Lower lobe of right lung (tissue), 2 donors: ENCODE measurements around the gene ABCA1. TPM values are rescaled to one million over a fixed set of nuclear protein-coding genes. Genes with fewer than 3 reads are reported as not detected.

Experiments used
- ATAC-seq, 2 donors: fragments of 200-7000 bp; cut with Tn5 transposase; one replicate each; pipeline ENCODE4 v1.9.1; 2020 to 2022; ENCODE audit warnings: mild to moderate bottlenecking in 2 of 2, moderate library complexity in 2 of 2
- DNase-seq: peaks from one replicate; pipeline ENCODE4 v3.0.0-alpha.2; 2020
- H3K27ac ChIP-seq: fragments of 200-600 bp; one replicate; pipeline ENCODE4 v1.8.0; 2022
- H3K27me3 ChIP-seq: fragments of 200-600 bp; one replicate; pipeline ENCODE4 v1.8.0; 2022; ENCODE audit warnings: low read depth
- H3K36me3 ChIP-seq: fragments of 200-600 bp; one replicate; pipeline ENCODE4 v1.8.0; 2022; ENCODE audit warnings: mild to moderate bottlenecking
- H3K4me1 ChIP-seq: fragments of 200-600 bp; one replicate; pipeline ENCODE4 v1.8.0; 2022
- H3K4me3 ChIP-seq: fragments of 200-600 bp; one replicate; pipeline ENCODE4 v1.8.0; 2022; ENCODE audit warnings: mild to moderate bottlenecking
- H3K9me3 ChIP-seq: fragments of 200-600 bp; one replicate; pipeline ENCODE4 v1.8.0; 2022
- CTCF ChIP-seq: fragments of 200-600 bp; IDR thresholded peaks from one replicate; pipeline ENCODE4 v1.8.0; 2022; ENCODE audit warnings: antibody characterized with exemption, mild to moderate bottlenecking
- intact Hi-C: fragments of 100-400 bp; cut with DNase I; formaldehyde crosslinking; loops from one replicate; pipeline ENCODE4 v1.11.0; 2022
- total RNA-seq: library from RNA; stranded (reverse); fragmentation: NEBNext Ultra II Directional; extraction: Animal tissue kit (Norgen Biotek cat#: 25700); gene quantifications from one replicate; pipeline ENCODE4 v1.2.1, GENCODE V29; 2021
- donor health status: DM: no; HTN: yes; CAD: no; lungs with severe emphysema.

Gene ABCA1
- total RNA-seq, 1 donor from 2014 or later, result 46.8 TPM

GRCh38 chr9:104968025-104968982 is 40.3 kb upstream of the ABCA1 start:
- DNase-seq, result peak; percentile 92
- intact Hi-C loops, result no loop called here
- peak; percentile 92 to 96 for ATAC-seq
- TF ChIP-seq CTCF, result no peak
- Histone ChIP-seq H3K4me1 (peaks cover 30% of the 10 kb centered on the region), H3K4me3 (peak overlapping the region; percentile 83), H3K27me3 (no peaks in the 10 kb centered on the region), H3K27ac (peak overlapping the region; percentile 92), H3K9me3 (no peaks in the 10 kb centered on the region), H3K36me3 (no peaks in the 10 kb centered on the region)

- no peak overlapping the region for H3K4me3 ChIP-seq
Measured at GRCh38 chr9:104963076-104963475, 35.1 kb upstream of the ABCA1 start.

GRCh38 chr9:104961701-104962359 is 33.9 kb upstream of the ABCA1 start:
- H3K9me3 ChIP-seq, result no peaks in the 10 kb centered on the region
- no peaks in the 10 kb centered on the region for H3K27me3 ChIP-seq
- H3K36me3 ChIP-seq, result no peaks in the 10 kb centered on the region
- no peak for TF ChIP-seq CTCF
- H3K4me1 ChIP-seq, result no peaks in the 10 kb centered on the region
- no peak for ATAC-seq
- H3K27ac ChIP-seq, result no peak overlapping the region
- no peak for DNase-seq
- H3K4me3 ChIP-seq, result no peak overlapping the region
- intact Hi-C loops, result no loop called here

More at GRCh38 chr9:104963076-104963475, 35.1 kb upstream of the ABCA1 start:
- no peaks in the 10 kb centered on the region for H3K36me3 ChIP-seq
- intact Hi-C loops, result no loop called here
- H3K27ac ChIP-seq, result no peak overlapping the region
- H3K27me3 ChIP-seq, result no peaks in the 10 kb centered on the region
- no peaks in the 10 kb centered on the region for H3K9me3 ChIP-seq
- DNase-seq (no peak), ATAC-seq (no peak)
- H3K4me1 ChIP-seq, result no peaks in the 10 kb centered on the region
- no peak for TF ChIP-seq CTCF

GRCh38 chr9:104961238-104961637 is 33.3 kb upstream of the ABCA1 start:
- Histone ChIP-seq H3K9me3 (no peaks in the 10 kb centered on the region), H3K27ac (no peak overlapping the region), H3K27me3 (no peaks in the 10 kb centered on the region), H3K36me3 (no peaks in the 10 kb centered on the region), H3K4me1 (no peaks in the 10 kb centered on the region), H3K4me3 (no peak overlapping the region)
- no peak for TF ChIP-seq CTCF
- ATAC-seq (peak in 1 of 2 donors; percentile 56), DNase-seq (no peak)
- intact Hi-C loops, result no loop called here

GRCh38 chr9:104960662-104961061 is 32.7 kb upstream of the ABCA1 start:
- DNase-seq (no peak), ATAC-seq (no peak)
- H3K4me3 ChIP-seq, result no peak overlapping the region
- H3K36me3 ChIP-seq, result no peaks in the 10 kb centered on the region
- no peaks in the 10 kb centered on the region for H3K4me1 ChIP-seq
- no peaks in the 10 kb centered on the region for H3K27me3 ChIP-seq
- intact Hi-C loops, result no loop called here
- no peak overlapping the region for H3K27ac ChIP-seq
- TF ChIP-seq CTCF, result no peak
- no peaks in the 10 kb centered on the region for H3K9me3 ChIP-seq
